Head of caudate nucleus (tissue), 42 donors: Measurements from ENCODE around the gene KCNA2.

ENCODE experiments used
- DNase-seq, 42 donors: peaks; one replicate each; pipeline versions ENCODE4 v3.0.0 to v3.0.0-alpha.2; 2020 to 2021; ENCODE audit warnings: mixed read lengths in 7 of 42
- intact Hi-C: fragments of 100-400 bp; cut with DNase I; formaldehyde crosslinking; loops from one replicate; pipeline ENCODE4 v1.15.0; 2022

KCNA2 gene

DNA sequence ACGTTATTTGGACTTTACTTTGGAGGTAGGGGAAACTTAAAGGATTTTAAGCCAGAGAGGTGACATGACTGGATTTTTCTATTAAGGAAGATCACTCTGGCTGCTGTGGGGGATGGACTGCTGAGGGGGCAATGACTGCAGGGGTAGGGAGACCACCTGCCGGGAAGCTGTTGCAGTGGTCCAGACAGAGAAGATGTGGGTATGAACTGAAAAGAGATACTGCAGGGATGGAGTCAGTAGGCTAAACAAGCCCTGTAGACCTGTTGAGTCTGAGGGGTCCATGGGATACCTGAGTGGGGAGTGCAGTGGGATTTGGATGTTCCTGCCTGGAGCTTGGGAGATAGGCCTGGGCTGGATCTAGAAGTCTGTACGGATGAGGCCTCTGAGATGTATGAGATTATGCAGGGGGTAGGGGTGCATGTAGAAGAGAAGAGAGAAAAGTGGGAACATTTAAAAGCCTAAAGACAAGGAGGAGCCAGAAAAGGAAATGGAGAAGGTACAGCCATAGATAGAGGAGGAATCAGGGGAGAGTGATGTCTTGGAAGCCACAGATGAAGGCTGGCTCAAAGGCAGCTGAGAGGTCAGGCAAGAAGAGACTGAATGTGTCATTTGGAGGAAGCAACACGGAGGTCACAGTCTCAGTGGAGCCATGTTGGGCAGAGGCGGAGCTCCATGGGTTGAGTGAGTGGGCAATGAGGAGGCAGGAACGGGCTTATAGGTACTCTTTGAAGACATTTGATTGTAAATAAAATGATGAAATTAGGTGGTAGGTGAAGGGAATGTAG is 25.9 kb upstream of the KCNA2 start:
- no peak for DNase-seq
- intact Hi-C loops: loop anchor here (5.0 kb wide), 1 partner anchor 150 kb away; no protein-coding TSS in a partner anchor

DNA sequence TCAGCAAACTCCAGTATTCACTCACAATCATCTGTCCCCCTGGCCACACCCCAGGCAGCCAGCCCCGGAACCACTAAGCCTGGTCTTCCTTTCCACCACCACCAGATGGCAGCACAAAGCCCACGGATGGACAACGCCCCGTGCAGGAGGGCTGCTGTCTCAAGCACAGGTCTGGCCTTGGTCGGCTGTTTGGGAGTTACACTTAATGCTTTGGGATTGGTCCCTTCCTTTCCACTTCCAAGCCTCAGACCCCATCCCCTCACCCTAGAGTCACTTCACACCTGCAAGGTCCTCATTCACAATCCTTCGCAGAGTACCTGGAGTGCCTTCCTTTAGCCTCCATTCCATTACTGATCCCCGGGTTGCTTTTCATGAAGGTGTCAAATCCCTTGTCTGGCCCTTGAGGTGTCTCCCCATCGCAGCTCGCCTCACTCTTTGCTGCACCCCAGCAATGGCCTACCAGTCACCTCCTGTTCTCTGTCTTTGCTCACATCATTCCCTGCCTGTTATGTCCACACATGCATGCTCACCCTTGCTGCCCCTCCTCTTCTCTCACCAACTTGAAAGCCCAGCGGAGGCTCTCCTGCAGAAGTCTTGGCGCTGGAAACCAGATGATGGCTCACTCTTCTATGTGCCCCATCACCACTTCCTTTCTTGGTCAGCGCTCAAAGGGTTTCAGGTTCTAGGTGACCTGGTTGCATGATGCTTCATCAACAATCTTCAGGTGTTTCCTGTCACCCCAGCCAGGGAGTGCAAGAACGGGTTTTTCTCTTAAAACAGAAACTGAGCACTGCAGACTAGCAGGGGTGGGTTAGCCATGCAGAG is 24.9 kb upstream of the KCNA2 start:
- peak; percentile 58 to 90 (median 78) for DNase-seq
- intact Hi-C loops: loop anchor here (5.0 kb wide), 1 partner anchor 151 kb away; no protein-coding TSS in a partner anchor

GRCh38 chr1:110628323-110629105 is 22.4 kb upstream of the KCNA2 start:
- DNase-seq: no peak
- intact Hi-C loops: loop anchor here (5.0 kb wide), 1 partner anchor 139 kb away; no protein-coding TSS in a partner anchor

DNA sequence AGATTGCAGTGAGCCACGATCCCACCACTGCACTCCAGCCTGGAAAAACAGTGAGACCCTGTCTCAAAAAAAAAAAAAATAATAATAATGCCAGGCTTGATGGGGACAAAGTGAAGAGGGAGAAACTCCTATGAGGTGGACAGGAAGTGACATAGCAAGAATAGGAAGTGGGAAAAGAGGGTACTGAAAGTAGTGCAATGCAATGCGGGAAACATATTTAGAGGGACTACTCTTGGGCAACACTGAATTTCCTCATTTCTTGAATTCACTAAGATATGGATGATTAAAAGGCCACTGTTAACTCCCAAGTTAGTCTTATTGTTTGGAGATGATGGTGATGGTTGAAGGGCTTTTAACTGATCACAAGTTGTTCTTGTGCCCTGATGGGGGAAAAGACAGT is 21.6 kb upstream of the KCNA2 start:
- intact Hi-C loops: loop anchor here (5.0 kb wide), 1 partner anchor 140 kb away; no protein-coding TSS in a partner anchor
- DNase-seq: no peak

DNA sequence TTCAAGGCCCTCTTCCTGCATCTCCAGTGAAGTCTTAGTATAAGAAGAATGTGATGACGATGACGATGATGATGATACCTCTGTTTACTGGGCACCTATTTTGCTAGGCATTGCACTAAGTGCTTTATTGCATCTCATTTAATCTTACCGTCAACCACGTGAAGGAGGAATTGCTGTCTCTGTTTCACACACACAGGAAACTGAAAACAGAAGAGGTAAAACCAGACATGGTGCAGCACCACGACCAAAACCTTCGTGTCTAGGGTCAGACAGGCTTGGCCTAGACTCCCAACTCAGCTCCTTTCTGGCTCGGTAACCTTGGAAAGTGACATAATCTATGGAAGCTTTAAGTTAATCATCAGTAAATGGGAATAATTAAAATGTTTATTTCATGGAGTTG is 20.7 kb upstream of the KCNA2 start:
- intact Hi-C loops: loop anchor here (5.0 kb wide), 1 partner anchor 140 kb away; no protein-coding TSS in a partner anchor
- DNase-seq: no peak

DNA sequence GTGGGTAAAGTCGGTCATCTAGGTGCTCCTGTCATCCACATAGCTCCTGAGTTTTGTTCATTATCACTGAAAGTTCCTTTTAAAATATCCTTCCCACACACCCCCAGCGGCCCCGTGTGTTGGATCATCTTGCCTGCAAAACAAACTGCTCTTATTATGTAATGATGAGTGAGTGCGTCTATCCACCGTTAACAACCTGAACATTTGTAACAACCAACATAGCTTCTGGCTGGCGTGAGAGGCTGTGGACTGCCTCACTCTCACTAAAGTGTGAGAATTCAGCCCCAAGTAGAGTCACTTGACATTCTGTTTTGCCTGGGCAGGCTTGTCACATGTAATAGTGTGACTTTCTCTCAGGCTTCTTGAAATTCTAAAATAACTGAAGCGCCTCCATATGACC is 14.5 kb upstream of the KCNA2 start:
- DNase-seq: peak in 15 of 42 donors; percentile 32 to 72 (median 46)
- intact Hi-C loops: no loop called here

GRCh38 chr1:110620250-110620615 is 14.1 kb upstream of the KCNA2 start:
- peak in 2 of 42 donors; percentile 29 to 40 for DNase-seq
- intact Hi-C loops: no loop called here

GRCh38 chr1:110619412-110620249 is 13.5 kb upstream of the KCNA2 start:
- peak; percentile 77 to 93 (median 89) for DNase-seq
- intact Hi-C loops: loop anchor here (5.0 kb wide), 2 partner anchors 92 to 163 kb away; no protein-coding TSS in a partner anchor

DNA sequence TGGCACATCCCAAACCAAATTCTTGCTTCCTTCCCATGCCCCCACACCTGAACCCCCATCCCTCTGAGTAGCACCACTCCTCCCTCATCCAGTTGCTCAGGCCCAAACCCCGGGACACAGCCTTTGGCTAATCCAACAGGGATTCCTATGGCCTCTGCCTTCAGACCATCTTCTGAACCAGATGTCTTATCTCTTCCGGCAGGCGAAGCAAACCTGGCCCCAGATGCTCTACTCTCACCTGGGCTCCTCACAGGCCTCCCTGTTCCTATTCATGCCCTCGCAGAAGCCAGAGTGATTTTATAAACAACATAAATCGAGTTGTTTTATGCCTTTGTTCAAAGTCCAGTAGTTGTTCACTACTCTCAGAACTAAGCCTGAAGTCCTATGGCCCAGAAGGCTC is 12.5 kb upstream of the KCNA2 start:
- intact Hi-C loops: loop anchor here (5.0 kb wide), 2 partner anchors 91 to 164 kb away; no protein-coding TSS in a partner anchor
- peak in 3 of 42 donors; percentile 3 to 21 (median 16) for DNase-seq

DNA sequence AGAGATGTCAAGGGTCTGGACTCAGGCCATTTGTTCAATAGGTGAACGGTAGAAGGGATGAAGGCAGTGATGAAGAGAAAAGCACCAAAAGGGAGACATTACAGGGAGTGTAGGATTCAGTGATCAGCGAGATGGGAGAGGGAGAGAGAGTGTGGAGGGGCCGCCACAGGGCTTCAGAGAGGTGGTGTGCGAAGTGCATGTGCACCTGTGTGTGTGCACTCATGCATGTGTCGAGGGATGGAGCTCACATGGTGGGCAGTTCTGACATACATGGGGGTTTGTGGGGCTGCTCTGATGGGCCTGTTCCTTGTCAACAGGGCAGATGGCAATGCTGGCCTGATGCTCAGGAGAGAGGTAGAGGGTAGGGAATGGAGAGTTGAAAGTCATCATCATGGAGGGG is 11.4 kb upstream of the KCNA2 start:
- peak in 6 of 42 donors; percentile 2 to 19 (median 8) for DNase-seq
- intact Hi-C loops: loop anchor here (5.0 kb wide), 2 partner anchors 90 to 165 kb away; no protein-coding TSS in a partner anchor

GRCh38 chr1:110617116-110617515 is 11.0 kb upstream of the KCNA2 start:
- intact Hi-C loops: loop anchor here (5.0 kb wide), 2 partner anchors 90 to 165 kb away; no protein-coding TSS in a partner anchor
- peak in 5 of 42 donors; percentile 2 to 20 (median 6) for DNase-seq

GRCh38 chr1:110616587-110616986 is 10.4 kb upstream of the KCNA2 start:
- DNase-seq: peak in 6 of 42 donors; percentile 6 to 34 (median 16)
- intact Hi-C loops: loop anchor here (5.0 kb wide), 2 partner anchors 89 to 166 kb away; no protein-coding TSS in a partner anchor

DNA sequence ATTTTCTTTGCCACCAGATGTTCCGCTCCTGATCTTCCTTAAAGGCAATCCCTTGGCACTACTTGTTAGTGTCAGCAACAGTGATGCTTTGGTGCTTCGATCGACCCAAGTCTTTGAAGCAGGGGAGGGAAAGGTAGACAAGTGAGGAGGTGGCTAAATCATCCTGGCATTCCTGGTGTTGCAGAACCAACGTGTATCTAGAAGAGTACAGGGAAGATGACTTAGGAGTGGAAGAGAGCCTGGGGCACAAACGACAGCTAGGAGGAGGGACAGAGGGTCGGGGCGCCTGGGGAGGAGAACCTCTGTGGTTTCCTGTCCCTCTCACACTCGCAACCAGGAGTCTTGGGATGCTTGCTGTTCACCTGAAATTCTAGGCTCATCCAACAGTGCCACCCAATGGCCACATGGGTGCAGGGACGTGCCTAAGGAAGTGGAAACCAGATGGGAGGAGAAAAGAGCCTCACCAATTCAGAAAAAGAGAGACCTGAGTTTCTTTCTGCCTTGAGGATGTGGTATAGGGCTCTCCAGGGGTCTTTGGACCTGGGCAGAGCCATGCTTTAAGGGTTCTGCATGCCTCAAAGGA is 9.5 kb upstream of the KCNA2 start:
- DNase-seq: peak; percentile 75 to 96 (median 90)
- intact Hi-C loops: loop anchor here (2.0 to 5.0 kb wide), 3 partner anchors 61 to 167 kb away; no protein-coding TSS in a partner anchor

DNA sequence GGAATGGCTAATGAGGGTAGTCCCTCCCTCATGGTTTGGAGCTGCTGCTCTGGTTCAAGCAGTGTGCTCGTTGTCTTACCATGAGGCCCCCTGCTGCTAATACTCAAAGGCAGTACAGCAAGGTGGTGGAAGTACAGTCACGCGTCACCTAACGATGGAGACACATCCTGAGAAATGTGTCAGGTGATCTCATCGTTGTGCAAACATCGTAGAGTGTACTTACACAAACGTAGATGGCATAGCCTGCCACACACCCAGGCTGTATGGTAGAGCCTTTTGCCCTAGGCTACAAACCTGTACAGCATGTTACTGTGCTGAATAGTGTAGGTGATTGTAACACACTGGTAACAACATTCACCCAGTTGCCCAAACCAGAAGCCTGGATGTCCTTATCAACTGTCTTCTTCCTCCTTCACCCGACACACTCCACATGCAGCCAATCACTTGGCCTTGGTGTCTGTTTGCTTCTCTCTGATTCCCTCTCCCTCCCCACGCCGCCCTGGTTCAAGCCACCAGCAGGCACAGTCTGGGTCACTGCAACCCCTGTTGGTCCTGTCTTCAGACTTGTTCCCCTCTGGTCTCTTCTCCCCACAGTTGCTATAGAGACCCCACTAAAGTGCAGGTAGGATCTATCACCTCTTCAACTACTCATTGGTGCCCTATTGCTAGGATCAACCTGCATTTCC is 6.0 kb upstream of the KCNA2 start:
- intact Hi-C loops: no loop called here
- DNase-seq: peak in 6 of 42 donors; percentile 4 to 15 (median 5)

DNA sequence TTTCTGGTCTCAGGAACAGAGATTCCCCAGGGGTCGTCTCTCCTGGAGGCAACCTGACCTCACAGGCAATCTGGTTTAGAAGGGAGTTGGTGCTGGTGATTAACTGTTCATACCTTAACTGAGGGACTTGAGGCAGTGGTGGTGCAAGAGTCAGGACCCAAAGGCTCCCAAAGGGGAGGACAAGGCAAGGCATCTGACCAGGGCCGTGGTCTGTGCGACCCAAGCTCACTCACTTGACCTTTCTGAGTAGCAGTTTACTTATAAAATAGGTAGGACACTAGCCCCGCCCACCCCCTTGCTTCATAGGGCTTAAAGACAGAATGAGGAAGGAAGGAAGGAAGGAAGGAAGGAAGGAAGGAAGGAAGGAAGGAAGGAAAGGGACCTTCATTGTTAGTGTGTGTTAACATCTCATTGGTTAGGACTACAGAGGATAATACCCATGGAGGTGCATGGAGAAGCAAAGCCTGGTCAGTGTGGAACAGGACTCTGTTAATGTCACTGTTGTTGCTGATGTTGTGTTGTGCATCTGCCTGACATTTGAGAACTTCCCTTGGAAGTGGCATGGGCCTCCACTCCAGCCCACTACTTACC is 4.6 kb upstream of the KCNA2 start:
- peak in 6 of 42 donors; percentile 1 to 18 (median 6) for DNase-seq
- intact Hi-C loops: no loop called here

DNA sequence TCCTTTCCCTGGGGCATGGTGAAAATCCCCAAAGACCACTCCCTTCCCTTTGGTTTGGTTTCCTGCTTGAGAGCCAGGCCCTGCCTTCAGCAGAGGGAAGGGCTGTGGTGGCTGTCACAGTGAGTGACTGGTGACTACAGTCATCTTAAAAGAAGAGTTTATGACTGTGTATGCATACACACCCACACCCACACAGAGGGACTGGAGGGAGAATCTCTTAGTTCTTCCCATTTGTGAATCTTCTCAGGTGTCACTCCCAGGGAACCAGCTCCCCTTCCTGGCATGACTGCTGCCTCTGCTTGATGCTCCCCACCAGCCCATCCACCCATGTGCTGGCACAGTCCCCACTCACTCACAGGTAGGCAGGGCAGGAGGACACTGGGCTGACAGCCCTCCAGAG is 3.9 kb upstream of the KCNA2 start:
- intact Hi-C loops: no loop called here
- peak in 6 of 42 donors; percentile 2 to 21 (median 6) for DNase-seq
